IPS-15b (cell line): ENCODE data around the gene PABPC1L.

Experiments
- H3K27me3 ChIP-seq: one replicate; pipeline ENCODE4 v1.6.1; 2013; ENCODE audit warnings: low read length; ENCODE audit not compliant: control insufficient read depth, insufficient read depth
- H3K36me3 ChIP-seq: one replicate; pipeline ENCODE4 v1.6.1; 2013; ENCODE audit warnings: low read length; ENCODE audit not compliant: control insufficient read depth, insufficient read depth
- H3K4me1 ChIP-seq: one replicate; pipeline ENCODE4 v1.6.1; 2013; ENCODE audit warnings: mild to moderate bottlenecking, low read length; ENCODE audit not compliant: control insufficient read depth, insufficient read depth
- H3K4me3 ChIP-seq: one replicate; pipeline ENCODE4 v1.5.1; 2013; ENCODE audit warnings: low read depth, low read length
- H3K9ac ChIP-seq: one replicate; pipeline ENCODE4 v1.6.1; 2013; ENCODE audit warnings: low read depth, mild to moderate bottlenecking, low read length
- H3K9me3 ChIP-seq: one replicate; pipeline ENCODE4 v1.6.1; 2013; ENCODE audit warnings: mild to moderate bottlenecking, low read length; ENCODE audit not compliant: control insufficient read depth, insufficient read depth

The PABPC1L gene

DNA sequence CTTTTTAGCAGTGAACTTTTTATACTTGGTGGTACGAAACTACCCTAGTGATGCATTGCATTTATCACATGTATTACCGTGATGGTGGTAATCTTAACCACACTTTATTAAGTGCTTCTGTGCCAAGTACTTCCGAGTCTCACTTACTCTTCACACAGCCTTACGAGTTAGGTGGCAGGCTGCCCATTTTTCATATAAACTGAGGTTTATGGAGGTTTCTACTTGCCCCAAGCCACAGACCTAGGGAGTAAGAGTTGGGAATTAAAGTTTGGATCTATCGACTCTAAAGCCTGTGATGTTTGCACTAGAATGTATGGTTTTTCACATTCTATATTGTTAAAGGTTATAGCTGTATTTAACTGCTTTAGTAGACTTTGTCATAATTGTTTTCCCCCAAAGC lies 5.5 kb upstream of the PABPC1L start:
- Histone ChIP-seq H3K36me3 (peaks cover 19% of the 10 kb centered on the region), H3K4me3 (no peak overlapping the region), H3K9me3 (no peaks in the 10 kb centered on the region), H3K27me3 (no peaks in the 10 kb centered on the region), H3K4me1 (peaks cover 5% of the 10 kb centered on the region), H3K9ac (no peak overlapping the region)

GRCh38 chr20:44908987-44909871 lies 631 bp upstream of the PABPC1L start:
- Histone ChIP-seq H3K36me3 (peaks cover 10% of the 10 kb centered on the region), H3K9ac (no peak overlapping the region)

GRCh38 chr20:44910690-44911262 lies 916 bp downstream of the PABPC1L start:
- Histone ChIP-seq H3K4me3 (peak overlapping the region; percentile 75), H3K9ac (peak overlapping the region; percentile 77), H3K36me3 (peaks cover 7% of the 10 kb centered on the region), H3K4me1 (peaks cover 12% of the 10 kb centered on the region), H3K9me3 (no peaks in the 10 kb centered on the region), H3K27me3 (no peaks in the 10 kb centered on the region)

More at GRCh38 chr20:44908987-44909871, 631 bp upstream of the PABPC1L start:
- H3K4me1 ChIP-seq = peaks cover 12% of the 10 kb centered on the region
- H3K4me3 ChIP-seq = peak overlapping the region; percentile 36
- H3K27me3 ChIP-seq = no peaks in the 10 kb centered on the region
- no peaks in the 10 kb centered on the region for H3K9me3 ChIP-seq

- H3K36me3 ChIP-seq = peaks cover 7% of the 10 kb centered on the region
- H3K9ac ChIP-seq = no peak overlapping the region
- H3K27me3 ChIP-seq = no peaks in the 10 kb centered on the region
- H3K9me3 ChIP-seq = no peaks in the 10 kb centered on the region
- H3K4me3 ChIP-seq = no peak overlapping the region
- peaks cover 12% of the 10 kb centered on the region for H3K4me1 ChIP-seq
Observed at GRCh38 chr20:44911264-44911921, 1.5 kb downstream of the PABPC1L start.

GRCh38 chr20:44912189-44912588 lies 2.3 kb downstream of the PABPC1L start:
- no peak overlapping the region for H3K4me3 ChIP-seq
- H3K27me3 ChIP-seq = no peaks in the 10 kb centered on the region

DNA sequence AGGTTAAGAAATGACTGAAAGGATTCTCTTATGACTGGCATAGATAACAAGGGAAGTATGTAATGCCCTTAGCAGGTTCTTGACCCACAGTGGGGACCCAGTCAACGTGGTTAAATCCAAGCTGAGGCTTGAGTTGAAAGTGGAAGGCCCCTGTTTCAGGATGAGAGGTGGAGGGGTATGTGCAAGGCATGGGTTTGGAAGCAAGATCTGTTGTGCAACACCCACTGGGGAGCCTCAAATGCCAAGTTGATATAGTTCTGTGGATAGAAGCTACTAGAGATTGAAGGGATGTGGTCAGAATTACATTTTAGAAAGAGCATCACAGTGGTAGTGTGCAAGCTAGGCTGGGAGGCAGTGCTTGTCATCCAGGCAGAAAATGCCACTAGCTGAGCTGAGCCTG lies 5.1 kb downstream of the PABPC1L start:
- Histone ChIP-seq H3K9me3 (no peaks in the 10 kb centered on the region), H3K9ac (no peak overlapping the region), H3K27me3 (no peaks in the 10 kb centered on the region), H3K4me3 (no peak overlapping the region), H3K4me1 (peaks cover 6% of the 10 kb centered on the region), H3K36me3 (peaks cover 8% of the 10 kb centered on the region)

More at GRCh38 chr20:44912189-44912588, 2.3 kb downstream of the PABPC1L start:
- Histone ChIP-seq H3K9ac (no peak overlapping the region), H3K9me3 (no peaks in the 10 kb centered on the region), H3K36me3 (peaks cover 4% of the 10 kb centered on the region), H3K4me1 (peaks cover 12% of the 10 kb centered on the region)

DNA sequence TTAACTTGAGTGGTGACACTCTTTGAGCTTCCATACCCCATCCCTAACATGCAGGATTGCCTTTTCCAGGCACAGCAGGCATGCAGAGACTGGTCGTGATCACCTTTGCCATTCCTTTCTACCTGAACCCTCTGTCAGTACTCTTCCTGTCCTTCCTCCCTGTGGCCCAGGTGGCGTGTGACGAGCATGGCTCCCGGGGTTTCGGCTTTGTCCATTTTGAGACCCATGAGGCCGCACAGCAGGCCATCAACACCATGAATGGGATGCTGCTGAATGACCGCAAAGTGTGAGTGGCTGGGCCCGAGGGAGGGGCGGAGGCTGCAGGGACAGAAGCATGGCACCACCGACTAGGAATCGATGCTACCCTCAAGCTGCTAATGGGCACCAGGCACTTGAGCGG lies 6.7 kb downstream of the PABPC1L start:
- Histone ChIP-seq H3K9ac (no peak overlapping the region), H3K9me3 (no peaks in the 10 kb centered on the region), H3K4me1 (peaks cover 5% of the 10 kb centered on the region), H3K36me3 (peaks cover 12% of the 10 kb centered on the region), H3K27me3 (no peaks in the 10 kb centered on the region), H3K4me3 (no peak overlapping the region)

DNA sequence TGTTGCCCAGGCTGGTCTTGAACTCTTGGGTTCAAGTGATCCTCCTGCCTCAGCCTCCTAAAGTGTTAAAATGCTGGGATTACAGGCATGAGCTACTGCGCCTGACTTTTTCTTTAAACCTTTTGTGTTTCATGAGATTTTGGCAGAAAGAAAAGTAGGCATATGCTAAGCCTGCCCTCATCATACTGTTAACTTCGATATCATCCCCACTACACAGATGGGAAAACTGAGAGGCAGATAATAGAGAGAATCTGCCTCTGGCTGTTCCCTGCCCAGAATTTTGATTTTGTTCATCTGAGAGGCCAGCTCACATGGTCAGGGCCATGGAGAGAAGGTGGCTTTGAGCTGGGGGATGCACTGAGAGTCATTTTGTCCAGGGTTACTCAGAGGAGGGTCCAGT lies 7.5 kb downstream of the PABPC1L start:
- peaks cover 12% of the 10 kb centered on the region for H3K36me3 ChIP-seq
- no peak overlapping the region for H3K4me3 ChIP-seq
- no peaks in the 10 kb centered on the region for H3K4me1 ChIP-seq
- no peaks in the 10 kb centered on the region for H3K9me3 ChIP-seq
- no peak overlapping the region for H3K9ac ChIP-seq
- H3K27me3 ChIP-seq = no peaks in the 10 kb centered on the region

GRCh38 chr20:44918342-44918741 lies 8.5 kb downstream of the PABPC1L start:
- H3K9ac ChIP-seq = no peak overlapping the region
- no peaks in the 10 kb centered on the region for H3K27me3 ChIP-seq
- no peak overlapping the region for H3K4me3 ChIP-seq
- no peaks in the 10 kb centered on the region for H3K4me1 ChIP-seq
- peaks cover 14% of the 10 kb centered on the region for H3K36me3 ChIP-seq
- no peaks in the 10 kb centered on the region for H3K9me3 ChIP-seq

- Histone ChIP-seq H3K9ac (no peak overlapping the region), H3K4me3 (no peak overlapping the region), H3K36me3 (peaks cover 15% of the 10 kb centered on the region), H3K9me3 (no peaks in the 10 kb centered on the region), H3K4me1 (no peaks in the 10 kb centered on the region), H3K27me3 (no peaks in the 10 kb centered on the region)
Observed at GRCh38 chr20:44918761-44919160, 8.9 kb downstream of the PABPC1L start.

DNA sequence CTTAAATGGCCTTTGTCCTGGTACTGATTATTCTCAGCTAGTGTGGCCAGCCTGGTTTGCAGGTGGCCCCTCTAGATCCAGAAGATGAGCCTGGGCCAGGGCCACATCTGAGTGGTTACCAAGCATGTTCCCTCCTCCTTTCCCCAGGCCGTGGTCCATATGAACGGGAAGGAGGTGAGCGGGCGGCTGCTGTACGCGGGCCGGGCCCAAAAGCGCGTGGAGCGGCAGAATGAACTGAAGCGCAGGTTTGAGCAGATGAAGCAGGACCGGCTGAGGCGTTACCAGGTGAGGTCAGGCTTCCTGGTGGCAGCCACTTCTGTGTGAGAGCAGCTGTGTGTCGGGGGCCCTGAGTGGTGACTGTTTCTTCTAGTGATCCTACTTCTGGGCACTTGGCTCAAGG lies 11.6 kb downstream of the PABPC1L start:
- no peak overlapping the region for H3K4me3 ChIP-seq
- H3K9me3 ChIP-seq = no peaks in the 10 kb centered on the region
- peaks cover 22% of the 10 kb centered on the region for H3K36me3 ChIP-seq
- H3K27me3 ChIP-seq = no peaks in the 10 kb centered on the region
- no peak overlapping the region for H3K9ac ChIP-seq
- no peaks in the 10 kb centered on the region for H3K4me1 ChIP-seq
